Naive thymus-derived CD8-positive, alpha-beta T cell (primary cell): ENCODE results near the gene PTTG1IP. TPM values are rescaled to one million over a fixed set of nuclear protein-coding genes. Genes with fewer than 3 reads are reported as not detected.

Experiments used
- ATAC-seq, 2 donors: fragments of 150-1000 bp; cut with Tn5 transposase in 1 of 2; sonication (Bioruptor Pico), chemical (Tn5 transposase) in 1 of 2; 1 replicate in 1 of 2; 2 replicates in 1 of 2; pipeline ENCODE4 v1.10.0; 2021; ENCODE audit warnings: mild to moderate bottlenecking in 2 of 2, moderate library complexity in 2 of 2
- POLR2A ChIA-PET: fragments of 350-600 bp; sonication (Branson Sonifier 250); formaldehyde crosslinking; loops from one replicate; lab custom pipeline; 2021; ENCODE audit warnings: antibody characterized with exemption; lab: Charles Lee
- DNase-seq, 10 donors: peaks; one replicate each; pipeline versions ENCODE4 v3.0.0 to v3.0.0-alpha.2; 2020 to 2022
- H3K27ac Mint-ChIP-seq, 10 donors: one replicate each; pipeline ENCODE4 v1.8.0; 2020 to 2022; ENCODE audit warnings: mild to moderate bottlenecking in 10 of 10, mixed read lengths in 10 of 10, moderate library complexity in 4 of 10, inconsistent platforms in 1 of 10
- H3K27me3 Mint-ChIP-seq, 5 donors: one replicate each; pipeline ENCODE4 v1.8.0; 2021 to 2022; ENCODE audit warnings: mixed read lengths in 5 of 5
- H3K36me3 Mint-ChIP-seq, 3 donors: one replicate each; pipeline ENCODE4 v1.8.0; 2020 to 2022; ENCODE audit warnings: mixed read lengths in 3 of 3, mild to moderate bottlenecking in 2 of 3, inconsistent platforms in 1 of 3
- H3K4me1 Mint-ChIP-seq, 4 donors: one replicate each; pipeline ENCODE4 v1.8.0; 2021 to 2022; ENCODE audit warnings: mixed read lengths in 4 of 4
- H3K4me3 Mint-ChIP-seq, 10 donors: one replicate each; pipeline ENCODE4 v1.8.0; 2020 to 2022; ENCODE audit warnings: mild to moderate bottlenecking in 10 of 10, mixed read lengths in 10 of 10, moderate library complexity in 6 of 10, inconsistent platforms in 1 of 10
- H3K9me3 Mint-ChIP-seq, 9 donors: one replicate each; pipeline ENCODE4 v1.8.0; 2020 to 2022; ENCODE audit warnings: mixed read lengths in 9 of 9, mild to moderate bottlenecking in 3 of 9, inconsistent platforms in 1 of 9, moderate library complexity in 1 of 9
- polyA plus RNA-seq, 3 donors: library from polyadenylated mRNA; unstranded; fragments of 300-500 nt; fragmentation: Illumina TruSeq; gene quantifications; one replicate each; pipeline ENCODE4 v1.2.3, GENCODE V29; 2021
- total RNA-seq, 8 experiments: library from RNA in 2 of 8; stranded (reverse) in 2 of 8; gene quantifications; one replicate each; pipeline ENCODE4 v1.2.3 and lab custom pipeline; 2021 to 2026

PTTG1IP gene
- total and polyA plus RNA-seq, 5 experiments from 2014 or later, result 42.4 to 68.7 (median 54.1) TPM

DNA sequence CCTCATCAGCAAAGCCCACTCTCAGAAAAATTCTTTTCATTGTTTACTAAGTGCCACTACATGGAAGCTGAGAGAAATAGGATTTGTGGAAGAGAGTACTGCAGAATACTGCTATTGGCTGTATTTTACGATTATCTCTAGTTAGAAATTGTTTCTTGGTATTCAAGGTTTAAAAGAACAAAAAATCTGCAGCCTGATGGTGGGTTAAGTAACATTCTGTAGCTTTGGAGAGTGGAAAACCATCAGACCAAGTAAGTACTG, 27.3 kb downstream of the PTTG1IP start:
- Mint-ChIP-seq H3K9me3 (no peaks in the 10 kb centered on the region), H3K27me3 (peaks cover 0 to 5% (median 0%) of the 10 kb centered on the region in 5 donors), H3K27ac (peak overlapping the region; percentile 46 to 91 (median 69)), H3K4me1 (peaks cover 8 to 22% (median 12%) of the 10 kb centered on the region in 4 donors), H3K4me3 (peak overlapping the region; percentile 70 to 85 (median 73)), H3K36me3 (peaks cover 0 to 23% (median 3%) of the 10 kb centered on the region in 3 donors)
- peak in 1 of 10 donors; percentile 15 for DNase-seq
- POLR2A ChIA-PET, result interaction anchor here (1.0 to 1.2 kb wide), 3 partner anchors 28 to 86 kb away, joined by 3 to 7 read pairs (median 5); partner anchors contain the start of gene PTTG1IP
- ATAC-seq, result no peak

DNA sequence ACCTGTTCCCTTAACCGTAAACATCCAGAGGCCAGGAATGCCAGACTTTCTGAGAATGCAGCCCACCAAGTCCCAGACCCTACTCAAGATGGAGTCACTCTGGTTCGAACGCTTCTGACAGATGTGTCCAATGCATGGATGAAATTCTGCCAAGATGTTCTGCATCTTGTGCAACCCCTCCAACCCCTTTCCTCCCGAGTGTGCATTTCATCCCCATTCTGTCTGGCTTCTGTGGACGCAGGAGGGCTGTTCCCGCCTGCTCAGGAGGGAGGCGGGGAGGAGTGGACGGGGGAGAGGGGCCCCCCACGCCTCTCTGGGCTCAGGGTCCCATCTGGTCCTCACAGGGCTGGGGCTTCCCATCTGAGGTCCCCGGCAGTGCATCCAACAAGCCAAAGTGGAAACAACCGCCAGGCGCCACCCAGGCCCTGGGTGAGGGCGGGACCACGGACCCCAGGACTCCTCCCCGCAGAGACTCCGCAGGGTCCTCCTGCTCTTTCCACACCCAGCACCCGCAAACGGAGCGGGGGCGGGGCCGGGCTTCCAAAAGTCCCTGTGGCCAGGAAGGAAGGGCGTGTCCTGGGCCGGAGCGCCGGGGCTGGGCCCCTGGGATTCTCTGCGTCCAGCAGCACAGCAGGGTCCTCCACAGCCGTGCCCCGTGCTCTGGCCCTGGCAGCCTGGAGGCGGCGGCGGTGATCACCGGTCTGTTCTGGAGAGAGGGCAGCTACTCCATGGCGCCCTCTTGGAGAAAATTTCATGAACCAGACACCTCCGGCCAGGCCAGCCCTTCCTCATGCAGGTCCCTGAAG, 27.9 kb downstream of the PTTG1IP start:
- DNase-seq (peak; percentile 19 to 70 (median 36)), ATAC-seq (peak; percentile 76 to 85)
- H3K9me3 Mint-ChIP-seq, result no peaks in the 10 kb centered on the region
- H3K27me3 Mint-ChIP-seq, result peaks cover 0 to 5% (median 0%) of the 10 kb centered on the region in 5 donors
- peak overlapping the region; percentile 70 to 85 (median 73) for H3K4me3 Mint-ChIP-seq
- peak overlapping the region in 8 of 10 donors; percentile 46 to 91 (median 69) for H3K27ac Mint-ChIP-seq
- peaks cover 0 to 18% (median 0%) of the 10 kb centered on the region in 3 donors for H3K36me3 Mint-ChIP-seq
- POLR2A ChIA-PET, result interaction anchor here (1.0 to 1.2 kb wide), 3 partner anchors 28 to 87 kb away, joined by 3 to 7 read pairs (median 5); partner anchors contain the start of gene PTTG1IP
- peaks cover 6 to 18% (median 12%) of the 10 kb centered on the region in 4 donors for H3K4me1 Mint-ChIP-seq

DNA sequence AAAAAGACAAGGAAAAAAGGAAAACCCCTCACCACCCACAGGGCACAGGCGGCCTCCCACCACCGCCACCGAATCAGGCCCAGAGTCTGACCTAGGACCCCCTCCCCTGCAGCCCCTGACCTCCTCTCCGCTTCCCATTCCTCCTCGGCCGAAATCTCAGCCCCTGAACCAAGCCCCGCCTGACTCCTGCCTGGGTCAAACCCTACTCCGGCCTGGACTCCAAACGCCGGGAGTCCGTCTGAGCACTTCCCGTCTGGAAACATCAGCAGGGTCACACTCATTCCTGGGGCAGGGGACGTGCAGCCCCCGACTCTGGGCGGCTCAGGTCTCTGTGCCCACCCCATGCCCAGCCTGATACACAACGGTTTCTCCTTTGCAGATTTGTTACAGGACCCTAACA, 29.2 kb downstream of the PTTG1IP start:
- Mint-ChIP-seq H3K4me3 (peak overlapping the region in 6 of 10 donors; percentile 15 to 70 (median 44)), H3K27me3 (peaks cover 0 to 5% (median 2%) of the 10 kb centered on the region in 5 donors)

DNA sequence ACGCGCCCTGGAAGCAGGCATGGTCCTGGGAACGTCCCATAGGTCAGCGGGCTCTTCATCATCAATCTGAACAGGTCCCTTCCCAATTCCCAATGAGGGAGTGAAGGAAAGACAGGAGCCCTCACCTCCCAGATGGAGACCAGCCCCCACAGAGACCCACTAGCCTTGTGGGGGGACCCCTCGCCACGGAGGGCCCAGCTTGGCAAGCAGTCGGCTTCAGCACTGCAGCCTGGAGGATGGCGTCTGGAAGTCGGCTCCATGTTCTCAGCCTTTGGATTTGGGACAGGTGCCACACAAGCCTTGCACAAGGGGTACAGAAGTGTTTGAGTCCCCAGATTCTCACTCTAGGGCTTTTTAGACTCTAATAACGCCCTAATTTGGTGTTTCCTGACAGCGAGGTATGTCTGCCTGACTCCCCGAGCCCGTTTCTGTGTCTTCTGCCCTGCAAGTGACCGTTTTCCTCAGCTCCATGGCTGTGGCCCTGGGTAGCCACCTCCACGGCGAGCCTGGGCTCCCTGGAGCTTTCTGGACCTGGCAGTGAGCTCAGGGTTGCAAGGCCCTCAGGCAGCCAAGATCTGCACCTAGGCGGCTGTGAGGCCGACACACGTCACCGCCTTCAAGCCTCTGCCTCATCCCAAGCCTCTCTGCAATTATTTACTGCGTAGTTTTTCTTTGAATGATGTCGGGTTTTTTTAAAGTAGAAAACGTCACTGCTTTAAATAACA, 30.6 kb downstream of the PTTG1IP start:
- Mint-ChIP-seq H3K27ac (no peak overlapping the region), H3K4me3 (peak overlapping the region in 1 of 10 donors; percentile 25), H3K27me3 (peaks cover 0 to 5% (median 2%) of the 10 kb centered on the region in 5 donors), H3K36me3 (no peaks in the 10 kb centered on the region), H3K4me1 (peaks cover 6 to 18% (median 12%) of the 10 kb centered on the region in 4 donors), H3K9me3 (no peaks in the 10 kb centered on the region)
- no peak for DNase-seq
- POLR2A ChIA-PET, result no interaction called here
- ATAC-seq, result no peak

More for the DNA sequence above, 29.2 kb downstream of the PTTG1IP start:
- no peak overlapping the region for H3K27ac Mint-ChIP-seq
- H3K9me3 Mint-ChIP-seq, result no peaks in the 10 kb centered on the region
- H3K4me1 Mint-ChIP-seq, result peaks cover 6 to 18% (median 12%) of the 10 kb centered on the region in 4 donors
- H3K36me3 Mint-ChIP-seq, result peaks cover 0 to 5% (median 0%) of the 10 kb centered on the region in 3 donors
- POLR2A ChIA-PET, result no interaction called here
- ATAC-seq, result no peak
- no peak for DNase-seq

DNA sequence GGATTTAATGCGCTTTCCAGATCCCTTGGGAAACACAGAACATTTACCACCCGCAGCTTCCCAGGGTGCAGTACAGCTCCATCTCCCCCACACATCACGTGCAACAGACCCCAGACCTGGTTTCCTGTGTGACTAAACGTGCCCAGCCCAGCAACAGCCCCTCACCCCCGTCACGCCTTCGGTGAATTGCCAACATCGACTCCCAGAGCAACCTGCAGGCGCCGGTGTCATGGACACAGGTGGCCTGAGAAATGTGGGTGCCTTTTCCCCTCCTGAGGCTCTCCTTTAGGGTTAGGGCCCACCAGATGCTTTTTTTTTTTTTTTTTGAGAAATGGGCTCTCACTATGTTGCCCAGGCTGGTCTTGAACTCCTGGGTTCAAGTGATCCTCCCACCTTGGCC, 31.4 kb downstream of the PTTG1IP start:
- peaks cover 6 to 18% (median 12%) of the 10 kb centered on the region in 4 donors for H3K4me1 Mint-ChIP-seq
- no peaks in the 10 kb centered on the region for H3K36me3 Mint-ChIP-seq
- no peak overlapping the region for H3K27ac Mint-ChIP-seq
- DNase-seq (no peak), ATAC-seq (no peak)
- no peak overlapping the region for H3K4me3 Mint-ChIP-seq
- H3K9me3 Mint-ChIP-seq, result no peaks in the 10 kb centered on the region
- H3K27me3 Mint-ChIP-seq, result peaks cover 0 to 5% (median 2%) of the 10 kb centered on the region in 5 donors
- POLR2A ChIA-PET, result no interaction called here

DNA sequence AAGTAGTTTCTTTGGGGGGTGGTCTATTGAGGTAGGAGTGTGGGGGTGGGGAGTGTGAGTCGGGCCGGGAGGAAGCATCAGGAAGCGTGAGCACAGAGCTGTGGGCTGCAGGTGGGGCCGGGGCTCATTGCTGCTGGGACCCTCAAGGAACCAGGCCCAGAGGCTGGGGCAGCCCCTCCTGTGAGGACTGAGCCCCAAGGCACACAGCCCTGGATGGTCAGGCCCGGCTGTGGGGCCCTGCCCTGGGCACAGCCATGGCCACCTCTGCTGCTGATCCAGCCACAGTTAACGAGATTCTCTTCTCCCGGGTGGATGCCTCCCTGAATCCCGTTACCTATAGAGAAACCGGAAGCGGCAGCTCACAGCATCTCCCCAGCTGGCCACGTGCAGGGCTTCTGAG, 32.7 kb downstream of the PTTG1IP start:
- H3K27ac Mint-ChIP-seq, result no peak overlapping the region
- H3K36me3 Mint-ChIP-seq, result no peaks in the 10 kb centered on the region
- POLR2A ChIA-PET, result interaction anchor here (0.8 kb wide), 1 partner anchor 16 kb away, joined by 3 read pairs; no protein-coding TSS in a partner anchor

DNA sequence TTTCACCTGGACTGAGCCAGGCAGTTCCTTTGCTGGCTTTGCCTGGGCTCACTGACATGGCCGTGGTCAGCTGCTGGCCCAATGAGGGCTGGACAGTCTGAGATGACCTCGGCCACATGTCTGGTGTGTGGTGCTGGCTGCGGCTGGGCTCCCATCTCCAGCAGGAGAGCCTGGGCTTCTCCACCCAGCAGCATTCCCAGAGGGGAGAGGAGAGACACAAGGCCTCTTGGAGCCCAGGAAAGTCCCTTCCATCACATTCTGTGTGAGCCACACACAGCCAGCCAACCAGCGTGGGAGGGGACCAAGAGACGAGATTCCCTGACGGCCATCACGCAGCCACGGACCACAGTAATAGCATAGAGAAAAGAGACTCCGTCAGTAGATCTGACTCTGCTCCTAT, 34.5 kb downstream of the PTTG1IP start:
- Mint-ChIP-seq H3K27ac (peak overlapping the region in 1 of 10 donors; percentile 5), H3K36me3 (no peaks in the 10 kb centered on the region), H3K27me3 (peaks cover 0 to 5% (median 0%) of the 10 kb centered on the region in 5 donors), H3K9me3 (no peaks in the 10 kb centered on the region), H3K4me1 (no peaks in the 10 kb centered on the region), H3K4me3 (no peak overlapping the region)
- DNase-seq (no peak), ATAC-seq (no peak)
- POLR2A ChIA-PET, result no interaction called here

More for the DNA sequence above, 32.7 kb downstream of the PTTG1IP start:
- no peaks in the 10 kb centered on the region for H3K9me3 Mint-ChIP-seq
- H3K27me3 Mint-ChIP-seq, result peaks cover 0 to 5% (median 2%) of the 10 kb centered on the region in 5 donors
- H3K4me1 Mint-ChIP-seq, result peaks cover 0 to 8% (median 3%) of the 10 kb centered on the region in 4 donors
- ATAC-seq (no peak), DNase-seq (no peak)
- H3K4me3 Mint-ChIP-seq, result no peak overlapping the region

DNA sequence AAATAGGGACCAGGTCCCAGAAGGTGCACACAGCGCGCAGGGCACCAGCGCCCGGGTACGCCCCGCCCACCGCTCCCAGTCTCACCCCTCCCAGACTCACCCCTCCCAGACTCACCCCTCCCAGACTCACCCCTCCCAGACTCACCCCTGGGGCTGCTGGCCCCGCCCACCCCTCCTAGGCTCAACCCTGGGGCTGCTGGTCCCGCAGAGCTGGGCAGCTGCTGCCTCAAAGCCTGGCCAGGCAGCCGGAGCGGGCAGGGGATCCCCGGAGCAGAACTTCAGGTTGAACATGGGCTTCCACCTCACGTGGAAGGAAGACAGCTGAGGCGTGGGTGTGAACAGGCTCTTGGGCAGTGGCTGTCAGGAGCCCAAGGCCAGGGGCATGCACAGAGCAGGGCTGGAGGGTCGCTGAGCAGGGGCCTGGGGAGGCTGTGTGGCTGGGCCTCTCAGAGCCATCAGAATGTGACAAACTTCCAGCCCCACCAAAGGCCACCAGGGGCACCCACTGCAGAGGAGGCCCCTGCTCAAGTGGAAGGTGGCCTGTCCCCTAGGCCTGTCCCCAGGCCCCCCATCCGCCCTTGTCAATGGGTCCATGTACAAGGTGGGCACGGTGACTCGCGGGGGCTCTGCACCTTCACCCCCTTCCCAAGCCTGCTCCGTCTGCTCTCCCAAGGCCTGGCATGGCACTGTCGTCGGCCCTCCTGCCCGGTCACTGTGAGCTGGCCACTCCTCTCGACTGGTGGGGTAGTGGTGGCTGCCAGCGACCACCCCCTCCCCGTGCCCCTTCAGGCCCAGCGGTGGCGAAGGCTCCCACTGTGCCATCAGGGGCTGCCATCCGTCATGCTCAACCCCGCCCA, 35.2 kb downstream of the PTTG1IP start:
- Mint-ChIP-seq H3K27ac (no peak overlapping the region), H3K4me3 (no peak overlapping the region), H3K27me3 (peaks cover 0 to 5% (median 0%) of the 10 kb centered on the region in 5 donors), H3K4me1 (no peaks in the 10 kb centered on the region), H3K36me3 (no peaks in the 10 kb centered on the region), H3K9me3 (no peaks in the 10 kb centered on the region)
- POLR2A ChIA-PET, result no interaction called here
- ATAC-seq (no peak), DNase-seq (no peak)

DNA sequence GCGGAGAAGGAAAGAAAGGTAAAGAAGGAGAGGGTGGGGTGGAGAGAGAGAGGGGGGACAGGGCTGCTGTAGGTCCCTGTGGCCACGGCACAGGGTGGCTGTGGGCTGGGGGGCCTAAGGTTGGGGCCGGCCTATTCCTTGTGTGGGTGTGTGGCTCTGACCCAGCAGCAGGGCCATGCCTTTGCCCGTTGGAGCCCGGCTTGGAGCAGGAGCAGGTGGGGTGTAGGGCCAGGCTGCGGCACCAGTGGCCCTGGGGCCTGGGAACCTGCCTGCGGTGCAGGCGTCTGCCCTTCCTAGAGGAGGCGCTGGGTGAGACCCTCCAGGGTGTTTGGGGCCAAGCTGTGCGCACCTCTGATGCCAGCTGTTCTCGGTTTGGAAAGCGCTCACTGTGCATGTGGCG, 36.0 kb downstream of the PTTG1IP start:
- Mint-ChIP-seq H3K4me3 (no peak overlapping the region), H3K27me3 (peaks cover 0 to 5% (median 0%) of the 10 kb centered on the region in 5 donors), H3K4me1 (no peaks in the 10 kb centered on the region), H3K9me3 (no peaks in the 10 kb centered on the region), H3K27ac (no peak overlapping the region), H3K36me3 (no peaks in the 10 kb centered on the region)
- POLR2A ChIA-PET, result no interaction called here
- ATAC-seq (no peak), DNase-seq (no peak)

DNA sequence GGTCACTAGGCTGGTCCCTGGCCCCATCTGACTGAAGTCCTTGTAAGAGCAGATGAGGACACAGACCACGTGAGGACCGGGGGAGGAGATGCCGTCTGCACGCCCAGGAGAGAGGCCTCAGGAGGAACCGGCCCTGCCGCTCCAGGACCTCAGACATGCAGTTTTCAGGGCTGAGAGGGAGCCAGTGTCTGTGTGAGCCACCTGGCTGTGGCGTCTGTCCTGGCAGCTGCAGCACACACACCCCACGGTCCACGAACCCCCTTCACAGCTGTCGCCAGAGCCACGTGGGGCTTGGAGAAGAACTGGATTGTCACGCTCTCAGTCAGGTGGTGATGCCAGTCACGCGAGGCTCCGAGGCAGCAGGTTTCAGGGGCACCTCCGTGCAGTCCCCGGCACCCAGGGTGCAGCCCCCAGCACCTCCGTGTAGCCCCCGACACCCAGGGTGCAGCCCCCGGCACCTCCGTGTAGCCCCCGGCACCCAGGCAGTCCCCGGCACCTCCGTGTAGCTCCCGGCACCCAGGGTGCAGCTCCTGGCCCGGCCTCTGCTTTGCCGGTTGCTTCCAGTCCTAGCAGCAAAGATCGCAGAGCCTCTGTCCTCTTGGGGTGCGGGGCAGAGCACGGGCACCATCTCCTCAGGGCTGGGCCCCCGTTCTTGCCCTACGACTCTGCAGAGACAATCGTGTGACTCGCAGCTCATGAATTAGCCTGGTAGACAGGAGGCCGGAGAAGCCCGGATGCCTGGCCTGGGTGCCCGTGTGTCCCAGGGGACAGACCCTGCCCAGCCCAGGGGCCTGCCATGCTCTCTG, 36.6 kb downstream of the PTTG1IP start:
- H3K27me3 Mint-ChIP-seq, result peaks cover 0 to 3% (median 0%) of the 10 kb centered on the region in 5 donors
- no peak overlapping the region for H3K4me3 Mint-ChIP-seq
- no peaks in the 10 kb centered on the region for H3K9me3 Mint-ChIP-seq
- POLR2A ChIA-PET, result no interaction called here
- no peaks in the 10 kb centered on the region for H3K36me3 Mint-ChIP-seq
- no peak overlapping the region for H3K27ac Mint-ChIP-seq
- ATAC-seq (no peak), DNase-seq (no peak)
- no peaks in the 10 kb centered on the region for H3K4me1 Mint-ChIP-seq

DNA sequence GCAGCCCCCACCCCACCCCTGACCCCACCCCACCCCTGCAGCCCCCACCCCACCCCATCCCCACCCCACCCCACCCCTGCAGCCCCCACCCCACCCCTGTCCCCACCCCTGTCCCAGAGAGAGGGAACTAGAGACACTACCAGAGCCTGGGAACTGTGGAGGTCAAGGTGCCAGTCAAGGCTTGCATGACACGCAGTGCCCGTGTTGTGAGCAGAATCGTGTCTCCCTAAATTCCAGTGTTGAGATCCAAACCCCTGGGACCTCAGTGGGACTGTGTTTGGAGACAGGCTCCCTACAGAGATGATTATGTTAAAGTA, 37.2 kb downstream of the PTTG1IP start:
- POLR2A ChIA-PET, result no interaction called here
- Mint-ChIP-seq H3K4me3 (no peak overlapping the region), H3K36me3 (no peaks in the 10 kb centered on the region), H3K27ac (no peak overlapping the region), H3K4me1 (peaks cover 2 to 4% (median 2%) of the 10 kb centered on the region in 4 donors), H3K9me3 (no peaks in the 10 kb centered on the region), H3K27me3 (peaks cover 0 to 2% (median 0%) of the 10 kb centered on the region in 5 donors)
- DNase-seq (no peak), ATAC-seq (no peak)

DNA sequence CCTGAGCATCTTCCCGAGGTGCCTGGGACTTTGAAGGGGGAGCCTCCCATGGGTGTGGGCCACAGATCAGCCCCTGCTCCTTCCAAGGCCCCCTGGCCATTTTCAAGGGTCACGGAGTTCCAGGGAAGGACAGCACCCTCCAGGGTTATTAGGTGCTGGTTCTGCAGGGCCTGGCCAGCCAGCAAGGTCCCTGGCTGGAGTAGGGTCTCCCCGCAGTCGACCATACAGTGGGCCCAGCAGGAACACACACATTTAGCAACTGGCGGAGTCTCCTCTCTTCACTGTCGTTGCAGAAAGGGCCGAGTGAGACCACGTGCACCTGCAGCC, 37.9 kb downstream of the PTTG1IP start:
- Mint-ChIP-seq H3K4me1 (peaks cover 5 to 11% (median 7%) of the 10 kb centered on the region in 4 donors), H3K9me3 (peaks cover 0 to 1% (median 0%) of the 10 kb centered on the region in 9 donors)
- no peak for DNase-seq

More for the DNA sequence above, 37.9 kb downstream of the PTTG1IP start:
- Mint-ChIP-seq H3K27ac (no peak overlapping the region), H3K36me3 (no peaks in the 10 kb centered on the region), H3K27me3 (peaks cover 0 to 2% (median 0%) of the 10 kb centered on the region in 5 donors), H3K4me3 (no peak overlapping the region)
- POLR2A ChIA-PET, result no interaction called here
- no peak for ATAC-seq
